ENCODE results near the gene E2F3. TPM values are rescaled to one million over a fixed set of nuclear protein-coding genes. Genes with fewer than 3 reads are reported as not detected.

Gene E2F3
- total RNA-seq, 1 experiment from 2014 or later, result 35.7 TPM

DNA sequence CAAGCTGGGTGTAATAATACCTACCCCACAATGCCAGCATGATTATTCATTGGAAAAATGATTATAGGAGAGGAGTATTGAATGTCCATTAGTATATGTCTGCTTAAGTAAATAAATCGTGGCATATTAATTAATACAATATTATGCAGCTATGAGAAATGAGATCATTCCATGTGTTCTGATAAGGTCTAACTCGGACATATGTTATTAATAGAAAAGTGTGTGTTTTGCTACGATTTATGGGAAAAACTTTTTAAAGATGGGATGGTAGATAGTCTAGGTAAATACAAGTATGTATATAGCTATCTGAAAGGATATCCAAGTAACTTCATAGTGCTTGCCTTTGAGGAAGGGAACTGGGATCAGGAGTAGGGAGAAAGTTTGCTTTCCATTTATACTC is 71.1 kb downstream of the E2F3 start:
- no peaks in the 10 kb centered on the region for H3K9me3 ChIP-seq (ENCODE audit: control insufficient read depth, low read depth, low read length)
- Mint-ChIP-seq H3K4me1 (peaks cover 15 to 18% of the 10 kb centered on the region in 2 experiments), H3K27me3 (ENCODE audit: low read depth) (no peaks in the 10 kb centered on the region), H3K4me3 (no peak overlapping the region), H3K36me3 (ENCODE audit: insufficient read depth in 1 of 3, low read depth in 3 of 3) (peaks cover 3 to 23% (median 12%) of the 10 kb centered on the region in 3 experiments), H3K27ac (no peak overlapping the region), H3K9me3 (no peaks in the 10 kb centered on the region)
- no peak overlapping the region for H2BK20ac ChIP-seq (ENCODE audit: low read depth, low read length, poor library complexity, severe bottlenecking)
- H2AK5ac ChIP-seq (ENCODE audit: insufficient read length, low read length), result no peak overlapping the region
- no peaks in the 10 kb centered on the region for H3K27me3 ChIP-seq (ENCODE audit: insufficient read depth, low read length)
- no peaks in the 10 kb centered on the region for H4K20me1 ChIP-seq (ENCODE audit: control insufficient read depth, insufficient read depth, insufficient read length)
- H3K79me1 ChIP-seq (ENCODE audit: insufficient read depth, low read depth, low read length, poor library complexity, severe bottlenecking), result peaks cover 7% of the 10 kb centered on the region
- no peak overlapping the region for H2BK15ac ChIP-seq (ENCODE audit: low read depth, low read length)
- no peak overlapping the region for H3K14ac ChIP-seq (ENCODE audit: insufficient read depth, low read length)
- no peak overlapping the region for H3K9ac ChIP-seq (ENCODE audit: extremely low read depth, insufficient read length, low read length)
- H3K79me2 ChIP-seq (ENCODE audit: insufficient read depth, low read length), result peaks cover 15% of the 10 kb centered on the region; the same call in 1 of the 2 replicates
- H4K91ac ChIP-seq (ENCODE audit: insufficient read length, low read depth, low read length), result no peak overlapping the region
- H4K8ac ChIP-seq (replicated peaks; ENCODE audit: insufficient read length, low read depth, low read length), result no peak overlapping the region
- no peak overlapping the region for H2AFZ ChIP-seq (ENCODE audit: low read length)
- no peak for DNase-seq
- H3K18ac ChIP-seq (ENCODE audit: insufficient read length, low read depth, low read length), result no peak overlapping the region
- no peak overlapping the region for H2BK5ac ChIP-seq (ENCODE audit: insufficient read length, low read length)
- H3K23me2 ChIP-seq (ENCODE audit: insufficient read length, low read depth, low read length, poor library complexity, severe bottlenecking), result no peaks in the 10 kb centered on the region
- H3K4ac ChIP-seq (ENCODE audit: low read depth, low read length), result no peak overlapping the region
- H2BK12ac ChIP-seq (ENCODE audit: insufficient read length, low read depth, low read length), result no peak overlapping the region
- H3K4me1 ChIP-seq (ENCODE audit: insufficient read depth, low read length), result peaks cover 6% of the 10 kb centered on the region; the same call in 1 of the 2 replicates
- H4K5ac ChIP-seq (ENCODE audit: insufficient read length, low read depth, low read length), result no peak overlapping the region
- whole genome bisulfite sequencing (ENCODE audit: extremely low coverage, insufficient read length, low lambda C conversion rate), result no CpG with 5 or more reads among the region's 3 CpGs
- no peak overlapping the region for H3K56ac ChIP-seq (ENCODE audit: insufficient read length, low read depth, low read length)
- H3K27ac ChIP-seq (ENCODE audit: insufficient read length, low read depth, low read length), result no peak overlapping the region
- no peak overlapping the region for H3K4me2 ChIP-seq (ENCODE audit: insufficient read depth, insufficient read length, low read length)
- H3T11ph ChIP-seq (ENCODE audit: low read length), result no peak overlapping the region
- TF ChIP-seq, protein P1, sequence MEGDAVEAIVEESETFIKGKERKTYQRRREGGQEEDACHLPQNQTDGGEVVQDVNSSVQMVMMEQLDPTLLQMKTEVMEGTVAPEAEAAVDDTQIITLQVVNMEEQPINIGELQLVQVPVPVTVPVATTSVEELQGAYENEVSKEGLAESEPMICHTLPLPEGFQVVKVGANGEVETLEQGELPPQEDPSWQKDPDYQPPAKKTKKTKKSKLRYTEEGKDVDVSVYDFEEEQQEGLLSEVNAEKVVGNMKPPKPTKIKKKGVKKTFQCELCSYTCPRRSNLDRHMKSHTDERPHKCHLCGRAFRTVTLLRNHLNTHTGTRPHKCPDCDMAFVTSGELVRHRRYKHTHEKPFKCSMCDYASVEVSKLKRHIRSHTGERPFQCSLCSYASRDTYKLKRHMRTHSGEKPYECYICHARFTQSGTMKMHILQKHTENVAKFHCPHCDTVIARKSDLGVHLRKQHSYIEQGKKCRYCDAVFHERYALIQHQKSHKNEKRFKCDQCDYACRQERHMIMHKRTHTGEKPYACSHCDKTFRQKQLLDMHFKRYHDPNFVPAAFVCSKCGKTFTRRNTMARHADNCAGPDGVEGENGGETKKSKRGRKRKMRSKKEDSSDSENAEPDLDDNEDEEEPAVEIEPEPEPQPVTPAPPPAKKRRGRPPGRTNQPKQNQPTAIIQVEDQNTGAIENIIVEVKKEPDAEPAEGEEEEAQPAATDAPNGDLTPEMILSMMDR (conservative IDR thresholded peaks at IDR 0.05), result no peak
- H2BK120ac ChIP-seq (ENCODE audit: low read depth, low read length, poor library complexity, severe bottlenecking), result no peak overlapping the region
- H3K23ac ChIP-seq (ENCODE audit: insufficient read length, low read depth, low read length), result no peak overlapping the region

Data from H9 (cell line).